HG02885 (cell line): ENCODE data around the gene PLGLB2.
"Not testable (repeated sequence)": the region's sequence is repeated elsewhere in the genome, so short reads cannot be mapped to it uniquely, and the experiment has no call there.

Experiments
- ATAC-seq: cut with Tn5 transposase; IDR thresholded peaks from one replicate; pipeline ENCODE4 v1.9.1; 2021; ENCODE audit warnings: mild to moderate bottlenecking; ENCODE audit not compliant: unreplicated experiment, poor library complexity

Gene PLGLB2

GRCh38 chr2:87747791-87748190 lies at the start of gene PLGLB2:
Gene PLGLB2, plus strand, starts transcription at chr2:87748087. Its CDS starts 67 bp downstream, at chr2:87748154.
- not testable (repeated sequence) for ATAC-seq

GRCh38 chr2:87704572-87705323 lies 43.1 kb upstream of the PLGLB2 start:
- ATAC-seq: not testable (repeated sequence)

- peak; percentile 87 for ATAC-seq
These were observed 39.5 kb upstream of the PLGLB2 start for GRCh38 chr2:87708368-87708767.

GRCh38 chr2:87727940-87728599 lies 19.8 kb upstream of the PLGLB2 start:
- not testable (repeated sequence) for ATAC-seq

- not testable (repeated sequence) for ATAC-seq
These were observed 7.0 kb upstream of the PLGLB2 start for GRCh38 chr2:87740928-87741327.

GRCh38 chr2:87742393-87743108 lies 5.3 kb upstream of the PLGLB2 start:
- not testable (repeated sequence) for ATAC-seq

- not testable (repeated sequence) for ATAC-seq
These were observed 4.2 kb upstream of the PLGLB2 start for GRCh38 chr2:87743638-87744037.

GRCh38 chr2:87745353-87745951 lies 2.4 kb upstream of the PLGLB2 start:
- ATAC-seq: not testable (repeated sequence)

GRCh38 chr2:87748524-87748923 lies 637 bp downstream of the PLGLB2 start:
- not testable (repeated sequence) for ATAC-seq

- not testable (repeated sequence) for ATAC-seq
These were observed 2.7 kb downstream of the PLGLB2 start for GRCh38 chr2:87750560-87750959.

GRCh38 chr2:87754759-87755158 lies 6.9 kb downstream of the PLGLB2 start:
- ATAC-seq: not testable (repeated sequence)
